Measurements from ENCODE around the gene RWDD2A.

- no peak for TF ChIP-seq CTCF (IDR thresholded peaks at IDR 0.05)
- no peak for TF ChIP-seq POLR2A (IDR thresholded peaks at IDR 0.05)
Observed at GRCh38 chr6:83152913-83153312, 40.2 kb upstream of the RWDD2A start.
